GM18951 (cell line): ENCODE results near the gene CDCA3.

Source experiments
- POLR2A ChIP-seq: IDR thresholded peaks from 4 replicates; pipeline ENCODE4 v1.6.1; 2011; ENCODE audit warnings: mild to moderate bottlenecking; ENCODE audit not compliant: insufficient read length, insufficient read depth; ENCODE audit errors: extremely low read depth
- in situ Hi-C: fragments of 300-500 bp; cut with MboI; formaldehyde crosslinking; loops from one replicate; pipeline ENCODE4 v1.12.0; 2022; ENCODE audit warnings: low sequenced_read_pairs, mixed read lengths, inconsistent platforms; ENCODE audit not compliant: unreplicated experiment

Gene CDCA3

GRCh38 chr12:6827982-6828780, 22.9 kb downstream of the CDCA3 start, which contains the start of gene P3H3:
Gene P3H3 (plus strand): TSS chr12:6828407. CDS start chr12:6828441, 34 bp downstream.
- no peak for TF ChIP-seq POLR2A
- in situ Hi-C loops = no loop called here

GRCh38 chr12:6827437-6827911, 23.6 kb downstream of the CDCA3 start:
- in situ Hi-C loops = no loop called here
- TF ChIP-seq POLR2A = no peak

- in situ Hi-C loops = no loop called here
- no peak for TF ChIP-seq POLR2A
Measured at GRCh38 chr12:6826734-6827436, 24.2 kb downstream of the CDCA3 start.

GRCh38 chr12:6826125-6826733, 24.9 kb downstream of the CDCA3 start:
- in situ Hi-C loops = no loop called here

GRCh38 chr12:6825398-6826124, 25.5 kb downstream of the CDCA3 start:
- in situ Hi-C loops = no loop called here
- no peak for TF ChIP-seq POLR2A

More at GRCh38 chr12:6826125-6826733, 24.9 kb downstream of the CDCA3 start:
- no peak for TF ChIP-seq POLR2A

- no peak for TF ChIP-seq POLR2A
Measured at GRCh38 chr12:6824901-6825381, 26.1 kb downstream of the CDCA3 start.

GRCh38 chr12:6824085-6824775, 26.9 kb downstream of the CDCA3 start:
- TF ChIP-seq POLR2A = no peak
- in situ Hi-C loops = no loop called here

More at GRCh38 chr12:6824901-6825381, 26.1 kb downstream of the CDCA3 start:
- in situ Hi-C loops = no loop called here

- no peak for TF ChIP-seq POLR2A
- in situ Hi-C loops = no loop called here
Measured at GRCh38 chr12:6823182-6824084, 27.7 kb downstream of the CDCA3 start.

- in situ Hi-C loops = no loop called here
- no peak for TF ChIP-seq POLR2A
Measured at GRCh38 chr12:6822426-6823135, 28.5 kb downstream of the CDCA3 start.

- no peak for TF ChIP-seq POLR2A
- in situ Hi-C loops = no loop called here
Measured at GRCh38 chr12:6821591-6822425, 29.3 kb downstream of the CDCA3 start, which contains the start of gene GPR162. Gene GPR162 (plus strand): TSS chr12:6821821. CDS start chr12:6823899, 2,078 bp downstream.
